UCSD-AML1 (cell line): ENCODE data around the gene GDI2.

Experiments used
- DNase-seq: peaks from one replicate; lab custom pipeline; 2025; ENCODE audit not compliant: unreplicated experiment; lab: John Stamatoyannopoulos, UW

The GDI2 gene

GRCh38 chr10:5746197-5746596, 67.0 kb downstream of the GDI2 start:
- no peak for DNase-seq

GRCh38 chr10:5744849-5745248, 68.4 kb downstream of the GDI2 start:
- no peak for DNase-seq

GRCh38 chr10:5743736-5744135, 69.5 kb downstream of the GDI2 start:
- DNase-seq = no peak

- no peak for DNase-seq
Measured at GRCh38 chr10:5742116-5742515, 71.1 kb downstream of the GDI2 start.

GRCh38 chr10:5741276-5741675, 72.0 kb downstream of the GDI2 start:
- no peak for DNase-seq

- no peak for DNase-seq
Measured at GRCh38 chr10:5738427-5738826, 74.8 kb downstream of the GDI2 start.

- no peak for DNase-seq
Measured at GRCh38 chr10:5737352-5737751, 75.9 kb downstream of the GDI2 start.

GRCh38 chr10:5736591-5736990, 76.6 kb downstream of the GDI2 start:
- DNase-seq = no peak

GRCh38 chr10:5735119-5735518, 78.1 kb downstream of the GDI2 start:
- DNase-seq = no peak

GRCh38 chr10:5732141-5732540, 81.1 kb downstream of the GDI2 start:
- DNase-seq = no peak

- DNase-seq = no peak
Measured at GRCh38 chr10:5731559-5731958, 81.7 kb downstream of the GDI2 start.

GRCh38 chr10:5730766-5731165, 82.5 kb downstream of the GDI2 start:
- no peak for DNase-seq

GRCh38 chr10:5723692-5724091, 89.5 kb downstream of the GDI2 start:
- no peak for DNase-seq

GRCh38 chr10:5720182-5720581, 93.1 kb downstream of the GDI2 start:
- DNase-seq = no peak

GRCh38 chr10:5719546-5719945, 93.7 kb downstream of the GDI2 start:
- DNase-seq = no peak
